ENCODE measurements around the gene PTTG1. TPM values are rescaled to one million over a fixed set of nuclear protein-coding genes. Genes with fewer than 3 reads are reported as not detected.
"Not testable (repeated sequence)": the region's sequence is repeated elsewhere in the genome, so short reads cannot be mapped to it uniquely, and the experiment has no call there.

PTTG1 gene
- total RNA-seq, 1 experiment from 2014 or later, result 382 TPM

DNA sequence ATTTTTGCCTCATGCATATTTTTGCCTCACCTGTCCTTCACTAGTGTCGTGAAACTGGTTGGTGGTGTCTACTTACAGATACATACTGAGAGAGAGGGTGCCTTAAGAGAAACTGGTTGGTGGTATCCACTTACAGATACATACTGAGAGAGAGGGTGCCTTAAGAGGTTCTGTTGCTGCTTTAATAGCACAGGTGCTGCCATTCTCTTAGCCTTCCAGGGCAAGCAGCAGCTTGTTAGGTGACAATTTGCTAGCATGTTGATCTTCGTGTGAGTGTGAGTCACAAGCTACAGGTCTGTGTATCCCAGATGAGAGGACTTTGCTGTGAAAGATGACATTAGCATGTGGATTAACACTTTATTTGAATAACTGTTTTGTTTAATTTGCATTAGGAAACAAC is 1.4 kb downstream of the PTTG1 start:
- DNase-seq (ENCODE audit: low spot score), result no peak

DNA sequence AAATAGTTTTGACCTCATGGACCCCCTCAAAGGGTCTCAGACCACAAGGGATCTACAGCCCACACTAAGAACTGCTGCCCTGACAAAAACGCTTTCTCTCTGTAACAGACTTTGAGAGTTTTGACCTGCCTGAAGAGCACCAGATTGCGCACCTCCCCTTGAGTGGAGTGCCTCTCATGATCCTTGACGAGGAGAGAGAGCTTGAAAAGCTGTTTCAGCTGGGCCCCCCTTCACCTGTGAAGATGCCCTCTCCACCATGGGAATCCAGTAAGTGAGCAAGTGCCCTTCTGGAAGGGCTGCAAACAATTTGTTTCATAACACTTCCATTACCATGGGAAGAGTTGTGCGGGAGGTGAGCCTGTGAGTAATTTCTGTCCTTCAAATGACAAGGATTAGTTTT is 6.0 kb downstream of the PTTG1 start:
- no peak for DNase-seq (ENCODE audit: low spot score)

GRCh38 chr5:160432196-160432595 is 10.5 kb downstream of the PTTG1 start:
- DNase-seq (ENCODE audit: low spot score), result no peak

- no peak for DNase-seq (ENCODE audit: low spot score)
Observed at GRCh38 chr5:160432787-160433186, 11.1 kb downstream of the PTTG1 start.

DNA sequence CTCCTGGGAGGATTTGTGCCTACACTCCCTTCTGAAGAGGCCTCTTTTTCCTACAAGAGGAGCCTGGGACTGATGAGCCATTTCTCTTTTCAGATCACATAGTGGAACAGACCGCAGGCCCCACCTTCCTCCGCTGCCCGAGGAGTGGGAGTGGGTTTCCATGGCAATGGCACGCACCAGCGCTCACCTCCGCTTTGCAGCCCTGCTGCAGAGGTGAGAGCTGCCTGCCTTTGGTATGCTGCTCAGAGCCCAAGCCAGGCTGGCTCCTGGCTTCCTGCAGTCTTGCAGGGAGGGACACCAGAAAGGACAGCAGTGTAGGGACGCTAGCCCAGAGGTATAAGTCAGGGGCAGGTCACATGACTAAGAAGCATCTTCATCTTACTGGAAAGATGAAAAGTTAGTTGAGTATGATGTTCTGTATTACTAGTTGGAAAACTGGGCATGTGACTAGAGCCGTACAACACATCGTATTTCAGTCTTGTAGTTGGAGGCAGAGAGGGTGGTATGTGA is 12.4 kb downstream of the PTTG1 start:
- DNase-seq (ENCODE audit: low spot score), result no peak

GRCh38 chr5:160435532-160435931 is 13.9 kb downstream of the PTTG1 start:
- no peak for DNase-seq (ENCODE audit: low spot score)

GRCh38 chr5:160436017-160436416 is 14.4 kb downstream of the PTTG1 start:
- no peak for DNase-seq (ENCODE audit: low spot score)

DNA sequence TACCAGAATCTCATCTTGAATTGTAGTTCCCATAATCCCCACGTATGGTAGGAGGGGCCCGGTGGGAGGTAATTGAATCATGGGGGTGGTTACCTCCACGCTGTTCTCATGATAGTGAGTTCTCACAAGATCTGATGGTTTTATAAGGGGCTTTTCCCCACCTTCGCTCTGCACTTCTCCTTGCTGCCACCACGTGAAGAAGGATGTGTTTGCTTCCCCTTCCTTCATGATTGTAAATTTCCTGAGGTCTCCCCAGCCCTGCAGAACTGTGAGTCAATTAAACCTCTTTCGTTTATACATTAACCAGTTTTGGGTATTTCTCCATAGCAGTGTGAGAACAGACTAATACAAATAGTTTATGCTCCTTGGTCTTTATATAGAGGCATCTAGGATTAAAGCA is 15.0 kb downstream of the PTTG1 start:
- not testable (repeated sequence) for DNase-seq (ENCODE audit: low spot score)

DNA sequence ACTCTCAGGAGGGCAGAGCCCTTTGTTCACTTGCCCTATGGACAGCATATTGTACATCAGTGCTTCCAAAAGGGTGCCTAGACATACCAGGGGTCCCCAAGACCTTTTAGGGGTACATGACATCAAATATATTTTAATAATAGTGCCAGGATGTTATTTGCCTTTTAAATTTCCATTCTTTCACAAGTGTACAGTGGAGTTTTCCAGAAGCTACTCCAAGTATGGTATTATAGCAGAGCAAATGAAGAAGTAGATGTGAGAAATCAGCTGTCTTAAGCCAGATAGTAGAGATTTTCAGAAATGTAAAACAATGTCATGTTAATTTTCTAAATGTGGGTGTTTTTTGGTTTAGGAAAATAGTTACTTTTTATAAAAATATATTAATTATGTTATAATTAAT is 15.6 kb downstream of the PTTG1 start:
- no peak for DNase-seq (ENCODE audit: low spot score)

DNA sequence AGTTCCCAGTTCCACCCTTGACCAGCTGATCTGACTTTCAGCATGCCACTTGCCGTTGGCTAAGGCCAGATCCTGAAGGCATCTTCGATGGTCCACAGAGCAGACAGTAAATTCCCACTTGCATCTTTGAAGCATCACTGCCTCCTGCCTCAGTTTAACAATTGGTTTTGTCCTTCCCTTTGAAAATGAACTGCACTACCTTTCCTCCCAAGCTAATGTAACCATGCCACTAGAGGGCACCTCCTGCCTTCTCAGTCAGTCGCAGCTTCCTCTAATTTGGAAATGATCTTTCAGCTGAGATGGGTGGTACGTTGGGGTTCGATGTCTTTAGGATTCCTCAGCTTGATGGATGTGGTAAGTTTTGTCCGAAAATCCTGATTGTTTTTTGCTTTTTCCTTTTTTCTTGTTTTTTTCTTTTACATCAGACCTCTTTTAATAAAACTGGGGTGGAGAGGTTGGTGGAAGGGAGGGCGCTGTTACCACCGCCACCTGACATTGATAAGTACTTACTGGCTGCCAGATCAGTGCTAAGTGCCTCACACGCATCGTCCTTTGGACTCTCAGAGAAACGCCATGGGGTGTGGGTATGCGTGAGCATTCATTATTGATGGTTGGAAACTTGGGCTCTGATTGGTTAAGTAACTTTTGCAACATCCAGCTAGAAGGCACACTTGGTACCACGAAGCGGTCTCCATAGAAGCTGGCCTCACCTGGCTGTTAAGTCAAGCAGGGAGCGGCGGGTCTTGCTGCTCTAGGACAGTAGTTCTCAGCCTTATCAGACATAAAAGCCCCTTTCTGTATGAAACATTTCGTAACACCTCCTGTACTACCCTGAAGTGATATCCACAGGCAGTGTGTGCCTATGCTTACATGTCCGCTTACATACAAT is 16.9 kb downstream of the PTTG1 start:
- DNase-seq (ENCODE audit: low spot score), result peak; percentile 68

GRCh38 chr5:160439205-160439600 is 17.5 kb downstream of the PTTG1 start:
- DNase-seq (ENCODE audit: low spot score), result peak; percentile 81

DNA sequence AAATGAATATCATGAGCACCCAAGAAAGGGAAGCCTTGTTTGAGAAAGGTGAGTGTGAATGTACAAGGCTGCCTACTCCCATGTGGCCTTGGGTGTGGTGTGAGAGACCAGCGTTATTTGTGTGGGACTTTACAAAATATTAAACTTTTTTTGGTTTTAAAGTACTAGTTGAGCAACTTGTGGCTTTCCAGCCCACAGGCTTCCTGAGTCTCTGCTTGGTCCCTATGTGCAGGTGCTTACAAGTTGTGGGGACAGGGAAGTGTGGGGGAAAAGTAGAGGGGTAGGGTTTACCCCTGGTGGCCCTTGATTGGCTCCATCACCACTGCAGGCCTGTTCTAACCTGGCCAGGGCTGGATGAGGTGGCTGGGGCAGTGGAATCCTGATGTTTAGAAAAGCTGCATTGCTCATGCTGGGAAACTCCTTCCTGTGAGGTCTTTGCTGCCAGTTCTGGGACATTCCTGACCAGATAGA is 19.7 kb downstream of the PTTG1 start:
- no peak for DNase-seq (ENCODE audit: low spot score)

- DNase-seq (ENCODE audit: low spot score), result no peak
Observed at GRCh38 chr5:160442824-160443431, 21.3 kb downstream of the PTTG1 start.

DNA sequence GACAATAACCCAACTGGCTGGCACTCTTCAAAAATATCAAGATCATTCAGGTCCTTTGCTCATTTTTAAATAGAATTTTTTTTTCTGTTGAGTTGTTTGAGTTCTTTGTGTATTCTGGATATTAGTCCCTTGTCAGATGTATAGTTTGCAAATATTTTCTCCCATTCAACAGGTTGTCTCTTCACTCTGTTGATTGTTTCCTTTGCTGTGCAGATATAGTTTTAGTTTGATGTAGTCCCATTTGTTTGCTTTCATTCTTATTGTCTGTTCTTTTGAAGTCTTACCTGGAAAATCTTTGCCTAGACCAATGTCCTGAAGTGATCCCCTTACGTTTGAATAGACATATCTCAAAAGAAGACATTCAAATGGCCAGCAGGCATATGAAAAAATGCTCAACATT is 22.8 kb downstream of the PTTG1 start:
- DNase-seq (ENCODE audit: low spot score), result no peak

- DNase-seq (ENCODE audit: low spot score), result no peak
Observed at GRCh38 chr5:160445132-160445531, 23.5 kb downstream of the PTTG1 start.

DNA sequence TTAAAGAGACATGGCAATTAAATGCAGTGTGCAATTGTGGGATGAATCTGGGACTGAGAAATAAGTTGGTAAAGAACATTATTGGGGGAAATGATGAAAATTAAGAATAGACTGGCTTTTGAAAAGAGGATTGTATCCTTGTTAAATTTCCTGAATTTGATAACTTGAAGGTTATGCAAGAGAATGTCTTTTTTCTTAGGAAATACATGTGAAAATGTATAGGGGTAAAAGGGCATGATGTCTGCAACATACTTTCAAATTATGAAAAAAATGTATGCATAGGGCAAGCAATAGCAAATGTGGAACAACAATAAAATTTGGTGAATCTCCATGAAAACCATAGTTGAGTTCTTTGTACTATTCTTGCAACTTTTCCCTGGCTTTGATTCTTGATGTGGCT is 24.1 kb downstream of the PTTG1 start:
- no peak for DNase-seq (ENCODE audit: low spot score)

DNA sequence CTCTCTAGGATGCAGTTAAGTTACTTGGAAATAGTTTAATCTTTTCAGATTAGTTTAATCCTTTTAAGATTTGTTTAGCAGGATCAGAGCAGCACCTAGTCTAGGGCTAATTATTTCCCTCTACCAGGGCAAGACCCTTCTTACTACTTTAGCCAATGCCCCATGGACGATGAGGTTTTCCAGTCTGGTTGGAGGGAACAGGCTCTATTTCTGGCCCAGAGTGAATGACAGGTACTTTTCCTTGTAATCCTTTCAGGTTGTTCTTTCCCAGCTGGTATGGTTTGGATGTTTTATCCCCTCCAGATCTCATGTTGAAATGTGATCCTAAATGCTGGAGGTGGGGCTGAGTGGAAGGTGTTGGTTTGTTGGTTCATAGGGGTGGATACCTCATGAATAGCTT is 27.2 kb downstream of the PTTG1 start:
- DNase-seq (ENCODE audit: low spot score), result no peak

DNA sequence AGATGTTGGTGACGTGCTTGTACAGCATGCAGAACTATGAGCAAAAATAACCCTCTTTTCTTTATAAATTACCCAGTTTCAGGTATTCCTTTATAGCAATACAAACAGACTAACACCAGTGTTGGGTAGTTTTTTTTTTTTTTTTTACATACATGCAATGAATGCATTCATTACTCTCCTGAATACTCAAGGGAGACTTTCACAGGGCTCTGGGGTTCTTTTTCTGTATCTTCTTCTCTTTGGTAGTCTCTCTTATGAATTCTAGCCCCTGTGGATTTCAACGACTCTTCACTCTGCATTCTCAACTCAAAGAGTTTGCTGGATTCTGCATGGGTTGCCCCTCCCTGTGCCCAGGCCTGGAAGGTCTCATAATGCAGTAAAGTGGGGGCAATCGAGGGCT is 27.8 kb downstream of the PTTG1 start:
- DNase-seq (ENCODE audit: low spot score), result no peak

GRCh38 chr5:160450164-160450932 is 28.7 kb downstream of the PTTG1 start:
- DNase-seq (ENCODE audit: low spot score), result no peak

- no peak for DNase-seq (ENCODE audit: low spot score)
Observed at GRCh38 chr5:160451281-160451680, 29.6 kb downstream of the PTTG1 start.

- DNase-seq (ENCODE audit: low spot score), result no peak
Observed at GRCh38 chr5:160452036-160452435, 30.4 kb downstream of the PTTG1 start.

DNA sequence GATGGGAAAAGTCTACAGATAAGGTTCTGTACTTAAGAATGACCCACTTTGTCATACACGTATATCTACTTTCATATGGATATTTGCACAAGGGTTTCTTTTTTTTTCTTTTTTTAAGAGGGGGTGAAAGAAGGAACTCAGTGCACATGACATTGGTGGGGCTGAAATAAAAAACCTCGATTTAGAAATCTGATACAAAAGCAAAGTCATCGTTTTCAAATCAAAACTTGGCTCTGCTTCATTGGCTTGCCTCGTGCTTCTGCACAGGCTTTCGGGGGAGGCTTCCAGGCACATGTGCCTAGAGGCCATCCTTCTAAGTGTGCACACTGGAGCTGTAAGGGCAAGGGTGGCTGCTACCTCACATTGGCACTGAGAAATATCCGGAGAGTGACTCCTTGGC is 31.1 kb downstream of the PTTG1 start:
- DNase-seq (ENCODE audit: low spot score), result no peak

All from A172 (cell line).